Measurements from ENCODE around the gene TRPV5.

Gene TRPV5

GRCh38 chr7:142919656-142920055, 13.9 kb downstream of the TRPV5 start:
- Histone ChIP-seq H3K4me3 (ENCODE audit: low read depth, low read length) (no peak overlapping the region), H3K36me3 (ENCODE audit: control insufficient read depth, insufficient read depth, low read length) (no peaks in the 10 kb centered on the region), H3K4me1 (ENCODE audit: control insufficient read depth, insufficient read depth, low read length) (no peaks in the 10 kb centered on the region), H3K9me3 (ENCODE audit: control insufficient read depth, insufficient read depth, low read length) (no peaks in the 10 kb centered on the region), H3K9ac (ENCODE audit: low read depth, low read length) (no peak overlapping the region), H3K27me3 (ENCODE audit: control insufficient read depth, insufficient read depth, low read length) (no peaks in the 10 kb centered on the region)

GRCh38 chr7:142918901-142919300, 14.6 kb downstream of the TRPV5 start:
- no peaks in the 10 kb centered on the region for H3K9me3 ChIP-seq (ENCODE audit: control insufficient read depth, insufficient read depth, low read length)
- H3K4me3 ChIP-seq (ENCODE audit: low read depth, low read length) = no peak overlapping the region
- no peaks in the 10 kb centered on the region for H3K36me3 ChIP-seq (ENCODE audit: control insufficient read depth, insufficient read depth, low read length)
- no peaks in the 10 kb centered on the region for H3K4me1 ChIP-seq (ENCODE audit: control insufficient read depth, insufficient read depth, low read length)
- H3K27me3 ChIP-seq (ENCODE audit: control insufficient read depth, insufficient read depth, low read length) = no peaks in the 10 kb centered on the region
- no peak overlapping the region for H3K9ac ChIP-seq (ENCODE audit: low read depth, low read length)

GRCh38 chr7:142917447-142917846, 16.1 kb downstream of the TRPV5 start:
- H3K9me3 ChIP-seq (ENCODE audit: control insufficient read depth, insufficient read depth, low read length) = no peaks in the 10 kb centered on the region

GRCh38 chr7:142916508-142916907, 17.0 kb downstream of the TRPV5 start:
- Histone ChIP-seq H3K9me3 (ENCODE audit: control insufficient read depth, insufficient read depth, low read length) (no peaks in the 10 kb centered on the region), H3K27me3 (ENCODE audit: control insufficient read depth, insufficient read depth, low read length) (no peaks in the 10 kb centered on the region), H3K4me3 (ENCODE audit: low read depth, low read length) (no peak overlapping the region), H3K4me1 (ENCODE audit: control insufficient read depth, insufficient read depth, low read length) (no peaks in the 10 kb centered on the region), H3K36me3 (ENCODE audit: control insufficient read depth, insufficient read depth, low read length) (no peaks in the 10 kb centered on the region), H3K9ac (ENCODE audit: low read depth, low read length) (no peak overlapping the region)

More at GRCh38 chr7:142917447-142917846, 16.1 kb downstream of the TRPV5 start:
- Histone ChIP-seq H3K9ac (ENCODE audit: low read depth, low read length) (no peak overlapping the region), H3K27me3 (ENCODE audit: control insufficient read depth, insufficient read depth, low read length) (no peaks in the 10 kb centered on the region), H3K4me1 (ENCODE audit: control insufficient read depth, insufficient read depth, low read length) (no peaks in the 10 kb centered on the region), H3K4me3 (ENCODE audit: low read depth, low read length) (no peak overlapping the region), H3K36me3 (ENCODE audit: control insufficient read depth, insufficient read depth, low read length) (no peaks in the 10 kb centered on the region)

- Histone ChIP-seq H3K9ac (ENCODE audit: low read depth, low read length) (no peak overlapping the region), H3K27me3 (ENCODE audit: control insufficient read depth, insufficient read depth, low read length) (no peaks in the 10 kb centered on the region), H3K4me3 (ENCODE audit: low read depth, low read length) (no peak overlapping the region), H3K36me3 (ENCODE audit: control insufficient read depth, insufficient read depth, low read length) (no peaks in the 10 kb centered on the region), H3K9me3 (ENCODE audit: control insufficient read depth, insufficient read depth, low read length) (no peaks in the 10 kb centered on the region), H3K4me1 (ENCODE audit: control insufficient read depth, insufficient read depth, low read length) (no peaks in the 10 kb centered on the region)
Measured at GRCh38 chr7:142915315-142915714, 18.2 kb downstream of the TRPV5 start.

GRCh38 chr7:142914121-142914520, 19.4 kb downstream of the TRPV5 start:
- H3K4me3 ChIP-seq (ENCODE audit: low read depth, low read length) = no peak overlapping the region
- H3K9me3 ChIP-seq (ENCODE audit: control insufficient read depth, insufficient read depth, low read length) = no peaks in the 10 kb centered on the region
- no peaks in the 10 kb centered on the region for H3K27me3 ChIP-seq (ENCODE audit: control insufficient read depth, insufficient read depth, low read length)
- H3K4me1 ChIP-seq (ENCODE audit: control insufficient read depth, insufficient read depth, low read length) = no peaks in the 10 kb centered on the region
- no peaks in the 10 kb centered on the region for H3K36me3 ChIP-seq (ENCODE audit: control insufficient read depth, insufficient read depth, low read length)
- no peak overlapping the region for H3K9ac ChIP-seq (ENCODE audit: low read depth, low read length)

- Histone ChIP-seq H3K4me1 (ENCODE audit: control insufficient read depth, insufficient read depth, low read length) (no peaks in the 10 kb centered on the region), H3K27me3 (ENCODE audit: control insufficient read depth, insufficient read depth, low read length) (no peaks in the 10 kb centered on the region)
Measured at GRCh38 chr7:142913566-142913965, 20.0 kb downstream of the TRPV5 start.

GRCh38 chr7:142913051-142913450, 20.5 kb downstream of the TRPV5 start:
- Histone ChIP-seq H3K4me1 (ENCODE audit: control insufficient read depth, insufficient read depth, low read length) (no peaks in the 10 kb centered on the region), H3K4me3 (ENCODE audit: low read depth, low read length) (no peak overlapping the region), H3K9ac (ENCODE audit: low read depth, low read length) (no peak overlapping the region), H3K36me3 (ENCODE audit: control insufficient read depth, insufficient read depth, low read length) (no peaks in the 10 kb centered on the region), H3K9me3 (ENCODE audit: control insufficient read depth, insufficient read depth, low read length) (no peaks in the 10 kb centered on the region), H3K27me3 (ENCODE audit: control insufficient read depth, insufficient read depth, low read length) (no peaks in the 10 kb centered on the region)

More at GRCh38 chr7:142913566-142913965, 20.0 kb downstream of the TRPV5 start:
- H3K9ac ChIP-seq (ENCODE audit: low read depth, low read length) = no peak overlapping the region
- H3K36me3 ChIP-seq (ENCODE audit: control insufficient read depth, insufficient read depth, low read length) = no peaks in the 10 kb centered on the region
- H3K9me3 ChIP-seq (ENCODE audit: control insufficient read depth, insufficient read depth, low read length) = no peaks in the 10 kb centered on the region
- no peak overlapping the region for H3K4me3 ChIP-seq (ENCODE audit: low read depth, low read length)

GRCh38 chr7:142910481-142910880, 23.1 kb downstream of the TRPV5 start:
- no peak overlapping the region for H3K4me3 ChIP-seq (ENCODE audit: low read depth, low read length)
- no peaks in the 10 kb centered on the region for H3K27me3 ChIP-seq (ENCODE audit: control insufficient read depth, insufficient read depth, low read length)
- H3K9ac ChIP-seq (ENCODE audit: low read depth, low read length) = no peak overlapping the region
- H3K36me3 ChIP-seq (ENCODE audit: control insufficient read depth, insufficient read depth, low read length) = no peaks in the 10 kb centered on the region
- H3K4me1 ChIP-seq (ENCODE audit: control insufficient read depth, insufficient read depth, low read length) = no peaks in the 10 kb centered on the region
- H3K9me3 ChIP-seq (ENCODE audit: control insufficient read depth, insufficient read depth, low read length) = no peaks in the 10 kb centered on the region

- Histone ChIP-seq H3K36me3 (ENCODE audit: control insufficient read depth, insufficient read depth, low read length) (no peaks in the 10 kb centered on the region), H3K4me3 (ENCODE audit: low read depth, low read length) (no peak overlapping the region), H3K4me1 (ENCODE audit: control insufficient read depth, insufficient read depth, low read length) (no peaks in the 10 kb centered on the region), H3K9me3 (ENCODE audit: control insufficient read depth, insufficient read depth, low read length) (peaks cover 2% of the 10 kb centered on the region), H3K27me3 (ENCODE audit: control insufficient read depth, insufficient read depth, low read length) (no peaks in the 10 kb centered on the region), H3K9ac (ENCODE audit: low read depth, low read length) (no peak overlapping the region)
Measured at GRCh38 chr7:142910031-142910433, 23.5 kb downstream of the TRPV5 start.

- Histone ChIP-seq H3K4me3 (ENCODE audit: low read depth, low read length) (no peak overlapping the region), H3K4me1 (ENCODE audit: control insufficient read depth, insufficient read depth, low read length) (no peaks in the 10 kb centered on the region), H3K36me3 (ENCODE audit: control insufficient read depth, insufficient read depth, low read length) (no peaks in the 10 kb centered on the region), H3K9me3 (ENCODE audit: control insufficient read depth, insufficient read depth, low read length) (peaks cover 2% of the 10 kb centered on the region), H3K27me3 (ENCODE audit: control insufficient read depth, insufficient read depth, low read length) (no peaks in the 10 kb centered on the region), H3K9ac (ENCODE audit: low read depth, low read length) (no peak overlapping the region)
Measured at GRCh38 chr7:142908921-142909890, 24.3 kb downstream of the TRPV5 start.

- H3K9ac ChIP-seq (ENCODE audit: low read depth, low read length) = no peak overlapping the region
- H3K4me1 ChIP-seq (ENCODE audit: control insufficient read depth, insufficient read depth, low read length) = no peaks in the 10 kb centered on the region
- H3K9me3 ChIP-seq (ENCODE audit: control insufficient read depth, insufficient read depth, low read length) = peaks cover 2% of the 10 kb centered on the region
- no peaks in the 10 kb centered on the region for H3K27me3 ChIP-seq (ENCODE audit: control insufficient read depth, insufficient read depth, low read length)
- H3K36me3 ChIP-seq (ENCODE audit: control insufficient read depth, insufficient read depth, low read length) = no peaks in the 10 kb centered on the region
- no peak overlapping the region for H3K4me3 ChIP-seq (ENCODE audit: low read depth, low read length)
Measured at GRCh38 chr7:142908290-142908689, 25.3 kb downstream of the TRPV5 start.
